HFFc6 (cell line): ENCODE measurements around the gene EXOC6. TPM values are rescaled to one million over a fixed set of nuclear protein-coding genes. Genes with fewer than 3 reads are reported as not detected.
A peak's percentile ranks its signal among the peaks of the same experiment; 100 is the strongest.

Experiments
- DNase-seq: peaks from one replicate; pipeline ENCODE4 v3.0.0-alpha.2; 2018
- H3K27ac Mint-ChIP-seq: 2 replicates; pipeline ENCODE4 v1.8.0; 2020; ENCODE audit warnings: mild to moderate bottlenecking, mixed read lengths
- H3K27me3 Mint-ChIP-seq: 2 replicates; pipeline ENCODE4 v1.8.0; 2021; ENCODE audit warnings: mild to moderate bottlenecking, moderate library complexity, mixed read lengths; ENCODE audit not compliant: insufficient read depth
- H3K36me3 Mint-ChIP-seq: 2 replicates; pipeline ENCODE4 v1.8.0; 2021; ENCODE audit warnings: low read depth, mixed read lengths
- H3K4me1 Mint-ChIP-seq: 2 replicates; pipeline ENCODE4 v1.8.0; 2020; ENCODE audit warnings: low read depth, mixed read lengths
- H3K4me3 Mint-ChIP-seq: 2 replicates; pipeline ENCODE4 v1.8.0; 2020; ENCODE audit warnings: mild to moderate bottlenecking, moderate library complexity, mixed read lengths
- H3K9me3 Mint-ChIP-seq: 2 replicates; pipeline ENCODE4 v1.8.0; 2020; ENCODE audit warnings: mild to moderate bottlenecking, mixed read lengths
- CTCF ChIP-seq: fragments of 200-600 bp; sonication (generic); IDR thresholded peaks from 2 replicates; pipeline ENCODE4 v1.5.0; 2021; ENCODE audit warnings: antibody characterized with exemption, mild to moderate bottlenecking
- total RNA-seq, 6 experiments: library from RNA; stranded (reverse); fragmentation: NEBNext Ultra II Directional; extraction: Animal tissue kit (Norgen Biotek cat#: 25700); gene quantifications; 2 replicates in 1 of 6; 3 replicates in 5 of 6; pipeline ENCODE4 v1.2.3, GENCODE V29; 2021

EXOC6 gene
- total RNA-seq, 6 experiments from 2014 or later = 5.7 to 8.6 (median 6.3) TPM

DNA sequence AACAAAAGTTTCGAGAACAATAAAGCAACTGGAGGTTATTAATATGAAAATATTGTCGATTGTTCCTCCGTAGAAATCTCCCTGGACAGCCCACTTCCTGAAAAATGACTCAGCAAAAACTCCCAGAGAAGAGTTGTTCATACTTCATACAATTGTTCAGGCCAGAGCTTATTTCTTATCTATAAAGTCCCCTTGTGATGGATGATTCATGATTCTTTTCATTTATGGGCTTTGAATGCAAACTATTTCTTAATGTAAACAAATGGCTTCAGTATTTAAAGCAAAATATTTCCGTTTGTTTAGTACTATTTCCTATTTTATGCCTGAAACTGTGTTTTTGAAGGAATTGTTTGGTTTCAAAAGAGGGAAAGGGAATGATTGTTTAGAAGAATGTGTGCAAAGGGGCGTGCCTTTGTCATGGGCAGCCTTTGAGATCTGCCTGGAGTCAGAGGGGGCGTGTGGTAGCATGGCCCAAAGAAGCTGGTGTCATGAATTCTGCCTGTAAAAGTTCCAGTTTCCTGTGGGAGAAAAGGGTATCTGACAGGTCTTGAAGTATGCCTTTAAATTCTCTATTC is 26.2 kb upstream of the EXOC6 start:
- H3K36me3 Mint-ChIP-seq = no peaks in the 10 kb centered on the region
- DNase-seq = peak; percentile 85
- TF ChIP-seq CTCF = no peak
- peak overlapping the region; percentile 94 for H3K27ac Mint-ChIP-seq
- peaks cover 4% of the 10 kb centered on the region; the same call in 1 of the 2 replicates for H3K27me3 Mint-ChIP-seq
- H3K4me1 Mint-ChIP-seq = peaks cover 56% of the 10 kb centered on the region
- peak overlapping the region; percentile 75 for H3K4me3 Mint-ChIP-seq
- H3K9me3 Mint-ChIP-seq = no peaks in the 10 kb centered on the region

GRCh38 chr10:92822964-92823363 is 25.4 kb upstream of the EXOC6 start:
- H3K9me3 Mint-ChIP-seq = no peaks in the 10 kb centered on the region
- peaks cover 4% of the 10 kb centered on the region; the same call in 1 of the 2 replicates for H3K27me3 Mint-ChIP-seq
- H3K27ac Mint-ChIP-seq = peak overlapping the region; percentile 94
- DNase-seq = no peak
- no peaks in the 10 kb centered on the region for H3K36me3 Mint-ChIP-seq
- H3K4me1 Mint-ChIP-seq = peaks cover 56% of the 10 kb centered on the region
- peak; percentile 47; the same call in 1 of the 2 replicates for TF ChIP-seq CTCF
- peak overlapping the region; percentile 75; the same call in 1 of the 2 replicates for H3K4me3 Mint-ChIP-seq

DNA sequence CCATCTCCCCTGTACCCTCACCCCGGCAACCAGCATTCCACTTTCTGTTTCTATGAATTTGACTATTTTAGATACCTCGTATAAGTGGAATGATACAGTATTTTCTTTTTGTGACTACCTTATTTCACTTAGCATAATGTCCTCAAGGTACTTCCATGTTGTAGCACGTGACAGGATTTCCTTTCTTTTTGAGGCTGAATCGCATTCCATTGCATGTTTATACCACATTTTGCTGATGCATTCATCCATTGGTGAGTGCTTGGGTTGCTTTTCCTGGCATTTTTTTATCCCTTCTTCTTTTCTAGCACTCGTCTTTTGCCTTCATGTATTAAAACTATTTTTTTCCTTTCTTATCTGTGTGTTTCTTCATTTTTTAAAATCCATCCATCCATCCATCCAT is 22.3 kb upstream of the EXOC6 start:
- Mint-ChIP-seq H3K4me1 (peaks cover 44% of the 10 kb centered on the region), H3K27me3 (peaks cover 4% of the 10 kb centered on the region; the same call in 1 of the 2 replicates), H3K4me3 (no peak overlapping the region; the same call in 1 of the 2 replicates), H3K9me3 (no peaks in the 10 kb centered on the region), H3K27ac (no peak overlapping the region), H3K36me3 (no peaks in the 10 kb centered on the region)
- no peak for DNase-seq
- TF ChIP-seq CTCF = no peak

GRCh38 chr10:92826504-92826903 is 21.8 kb upstream of the EXOC6 start:
- Mint-ChIP-seq H3K27me3 (peaks cover 4% of the 10 kb centered on the region; the same call in 1 of the 2 replicates), H3K27ac (no peak overlapping the region), H3K4me3 (no peak overlapping the region), H3K9me3 (no peaks in the 10 kb centered on the region), H3K4me1 (peaks cover 40% of the 10 kb centered on the region), H3K36me3 (no peaks in the 10 kb centered on the region)
- DNase-seq = no peak
- TF ChIP-seq CTCF = no peak

DNA sequence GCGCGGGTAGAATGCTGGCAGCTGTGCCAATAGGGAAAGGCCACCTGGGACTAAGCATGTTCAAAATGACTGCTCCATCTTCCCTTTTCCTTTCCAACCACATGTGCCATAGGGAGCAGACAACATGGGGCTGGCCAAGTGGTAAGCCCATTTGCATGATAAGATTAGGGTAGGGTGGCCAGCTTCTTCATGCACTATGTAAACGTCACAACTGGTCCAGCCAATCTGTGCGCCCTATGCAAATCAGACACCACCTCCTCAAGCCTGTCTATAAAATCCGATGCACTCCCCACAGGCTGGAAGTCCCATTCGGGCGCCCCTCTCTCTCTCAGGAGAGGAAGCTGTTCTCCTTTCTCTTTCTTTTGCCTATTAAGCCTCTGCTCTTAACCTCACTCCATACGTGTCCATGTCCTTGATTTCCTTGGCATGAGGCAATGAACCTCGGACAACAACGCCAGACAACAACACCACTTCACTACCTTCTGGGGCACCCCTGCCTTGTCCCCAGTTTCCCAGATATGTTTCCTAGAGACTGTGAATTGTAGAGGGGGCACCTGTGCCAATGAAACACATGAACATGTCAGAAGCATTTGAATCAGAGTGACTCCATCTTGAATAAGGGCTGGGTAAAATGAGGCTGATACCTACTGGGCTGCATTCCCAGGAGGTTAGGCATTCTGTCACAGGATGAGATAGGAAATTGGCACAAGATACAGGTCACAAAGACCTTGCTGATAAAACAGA is 19.1 kb upstream of the EXOC6 start:
- H3K27ac Mint-ChIP-seq = no peak overlapping the region
- TF ChIP-seq CTCF = no peak
- H3K4me3 Mint-ChIP-seq = no peak overlapping the region
- no peaks in the 10 kb centered on the region for H3K36me3 Mint-ChIP-seq
- DNase-seq = no peak
- peaks cover 30% of the 10 kb centered on the region for H3K4me1 Mint-ChIP-seq
- H3K27me3 Mint-ChIP-seq = peaks cover 4% of the 10 kb centered on the region; the same call in 1 of the 2 replicates
- no peaks in the 10 kb centered on the region for H3K9me3 Mint-ChIP-seq
